IPS DF 4.7 (cell line): ENCODE data around the gene SERPINE1.

Source experiments
- DNase-seq: peaks from one replicate; pipeline ENCODE4 v3.0.0-alpha.2; 2013; ENCODE audit warnings: low spot score; ENCODE audit errors: extremely low read depth

The SERPINE1 gene

DNA sequence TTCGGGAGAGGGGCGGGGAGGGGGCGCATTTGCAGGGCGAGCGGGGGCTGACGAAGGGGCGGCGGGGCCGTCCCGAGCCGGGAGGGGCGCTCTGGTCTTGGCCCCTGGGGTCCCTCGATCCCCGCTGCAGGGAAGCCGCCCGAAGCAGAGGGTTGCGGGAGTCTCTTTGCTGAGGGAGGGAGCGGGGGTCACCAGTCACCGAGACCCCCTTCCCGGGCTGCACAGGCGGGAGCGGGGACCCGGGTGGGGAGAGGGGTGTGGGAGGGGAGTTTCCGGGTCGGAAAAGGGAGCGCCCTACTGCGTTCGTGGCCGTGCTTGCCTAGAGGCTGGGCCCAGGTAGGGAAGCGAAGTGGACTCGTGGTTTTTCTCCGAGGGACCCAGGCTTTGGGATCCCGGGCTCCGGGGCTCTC, 27.8 kb downstream of the SERPINE1 start:
- no peak for DNase-seq

DNA sequence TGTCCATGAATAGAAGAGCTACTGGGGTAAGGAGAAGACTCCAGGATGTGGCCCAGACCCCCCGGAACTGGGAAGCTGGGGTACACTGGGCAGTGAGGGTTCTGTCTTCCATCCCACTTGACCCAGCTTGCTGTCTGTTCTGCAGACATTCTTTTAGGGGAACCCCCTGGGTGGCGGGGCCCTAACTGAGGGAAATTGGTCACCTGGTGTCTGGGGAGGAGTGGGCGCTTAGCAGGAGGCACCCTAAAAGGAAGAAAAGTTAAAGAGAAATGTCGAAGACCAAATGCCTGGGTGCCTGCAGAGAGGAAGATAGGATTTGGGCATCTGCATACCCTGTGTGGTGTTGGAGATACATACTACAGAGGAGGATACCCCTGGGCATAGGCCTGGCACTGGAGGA, 28.4 kb downstream of the SERPINE1 start:
- DNase-seq, result no peak

DNA sequence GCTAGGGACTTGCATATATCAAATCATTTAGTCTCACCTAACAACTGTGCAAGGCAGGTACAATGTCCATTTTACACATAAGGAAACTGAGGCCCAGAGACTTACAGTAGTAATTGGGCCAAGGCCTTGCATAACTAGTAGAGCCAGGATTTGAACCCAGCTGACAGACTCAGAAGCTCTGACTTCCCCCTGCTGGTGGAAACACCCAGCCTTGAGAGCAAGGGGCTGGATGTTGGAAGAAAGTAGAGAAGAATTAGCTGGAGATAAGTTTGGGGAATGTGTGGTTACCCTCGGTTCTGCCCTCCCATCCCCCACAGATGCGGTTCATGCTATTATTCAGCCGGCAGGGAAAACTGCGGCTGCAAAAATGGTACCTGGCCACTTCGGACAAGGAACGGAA, 29.4 kb downstream of the SERPINE1 start:
- DNase-seq, result no peak

DNA sequence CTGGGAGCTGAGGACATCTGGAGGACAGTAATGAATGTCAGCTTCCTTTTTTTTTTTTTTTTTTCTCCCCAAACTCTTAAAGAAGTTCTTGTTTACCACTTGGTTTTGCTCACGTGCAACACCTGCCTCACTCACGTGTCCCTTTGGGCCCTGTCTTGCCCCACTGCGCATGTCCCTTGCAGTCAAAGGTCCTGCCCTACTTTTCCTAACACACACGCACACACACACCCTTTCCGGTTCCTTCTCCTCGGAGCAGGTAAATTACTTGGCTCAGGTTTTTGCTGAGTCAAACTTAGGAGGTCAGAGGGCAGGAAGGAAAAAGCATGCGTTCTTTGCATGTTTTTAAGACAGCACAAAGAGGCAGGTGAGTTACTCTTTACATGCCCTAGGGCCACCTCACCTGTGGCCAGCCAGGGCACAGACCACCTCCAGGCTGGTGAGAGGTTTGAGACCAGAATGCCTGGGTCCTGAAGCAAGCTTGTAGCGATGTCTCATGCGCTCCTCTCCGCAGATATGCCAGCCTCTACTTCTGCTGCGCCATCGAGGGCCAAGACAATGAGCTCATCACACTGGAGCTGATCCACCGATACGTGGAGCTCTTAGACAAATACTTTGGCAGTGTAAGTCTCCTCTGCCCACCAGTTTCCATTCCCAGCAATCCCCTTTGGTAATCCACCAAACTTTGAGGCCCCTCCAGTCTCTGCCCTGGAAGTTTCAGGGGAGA, 30.1 kb downstream of the SERPINE1 start:
- DNase-seq, result no peak

DNA sequence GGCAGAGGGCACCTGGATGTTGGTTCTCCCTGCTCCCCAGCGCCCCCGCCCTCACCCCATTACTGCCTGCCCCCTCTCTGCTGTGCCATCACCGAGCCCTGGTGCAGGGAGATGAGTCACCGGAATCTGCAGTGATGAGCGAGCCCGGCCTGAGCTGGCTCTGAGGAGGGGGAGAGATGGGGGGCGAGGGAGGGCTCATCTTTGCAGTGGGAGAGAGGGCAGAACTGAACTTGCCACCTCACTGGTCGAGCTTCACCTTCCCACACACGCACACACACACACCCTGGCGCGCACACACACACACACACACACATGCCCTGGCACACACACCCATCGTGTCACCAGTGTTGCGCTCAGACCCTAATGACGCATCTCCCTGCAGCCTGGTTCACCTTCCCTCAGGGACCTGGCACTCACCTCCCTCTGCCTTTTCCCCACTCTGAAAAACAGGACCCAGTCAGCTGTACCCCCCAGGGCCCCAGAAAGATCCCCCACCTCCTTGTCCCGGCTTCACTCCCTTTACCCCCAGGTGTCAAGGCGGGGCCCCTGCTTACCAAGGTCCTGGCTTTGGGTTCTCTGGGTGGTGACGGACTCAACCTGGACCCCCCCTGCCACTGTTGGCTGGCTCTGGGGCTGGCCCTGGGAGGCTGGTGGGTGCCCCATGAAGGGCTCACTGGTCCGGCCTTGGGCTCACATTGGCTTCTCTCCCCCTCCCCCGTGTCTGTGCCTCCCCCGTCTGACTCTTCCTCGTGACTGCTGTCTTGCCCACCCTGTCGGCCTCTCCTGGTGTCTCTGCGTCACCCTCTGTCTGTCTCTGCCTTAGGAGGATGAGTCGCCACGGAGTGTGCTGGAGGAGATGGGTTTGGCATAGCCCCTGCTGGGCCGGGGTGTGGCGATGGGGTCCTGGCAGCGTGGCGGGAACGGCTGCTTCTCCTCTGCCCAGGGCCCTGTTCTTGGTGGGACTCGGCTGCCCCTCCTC, 33.1 kb downstream of the SERPINE1 start:
- DNase-seq, result no peak

DNA sequence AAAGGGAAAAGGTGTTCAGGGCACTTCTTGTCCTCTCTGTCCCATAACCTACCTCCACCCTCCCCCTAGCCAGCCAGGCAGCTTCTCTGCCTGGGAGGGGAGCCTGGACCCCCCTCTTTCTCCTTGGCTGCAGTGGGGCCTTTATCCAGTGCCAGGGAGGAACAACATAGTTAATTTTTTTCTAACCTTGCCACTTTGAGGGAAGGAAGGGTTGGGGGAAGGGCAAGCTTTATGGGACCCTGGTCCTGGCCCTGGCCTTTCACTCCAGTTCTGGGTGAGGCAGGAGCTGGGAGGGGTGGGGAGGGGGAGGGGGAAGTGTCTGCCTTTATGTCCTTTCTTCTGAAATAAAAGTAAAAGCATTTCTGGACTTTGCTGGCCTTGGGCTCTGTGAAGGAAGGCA, 34.0 kb downstream of the SERPINE1 start:
- no peak for DNase-seq

DNA sequence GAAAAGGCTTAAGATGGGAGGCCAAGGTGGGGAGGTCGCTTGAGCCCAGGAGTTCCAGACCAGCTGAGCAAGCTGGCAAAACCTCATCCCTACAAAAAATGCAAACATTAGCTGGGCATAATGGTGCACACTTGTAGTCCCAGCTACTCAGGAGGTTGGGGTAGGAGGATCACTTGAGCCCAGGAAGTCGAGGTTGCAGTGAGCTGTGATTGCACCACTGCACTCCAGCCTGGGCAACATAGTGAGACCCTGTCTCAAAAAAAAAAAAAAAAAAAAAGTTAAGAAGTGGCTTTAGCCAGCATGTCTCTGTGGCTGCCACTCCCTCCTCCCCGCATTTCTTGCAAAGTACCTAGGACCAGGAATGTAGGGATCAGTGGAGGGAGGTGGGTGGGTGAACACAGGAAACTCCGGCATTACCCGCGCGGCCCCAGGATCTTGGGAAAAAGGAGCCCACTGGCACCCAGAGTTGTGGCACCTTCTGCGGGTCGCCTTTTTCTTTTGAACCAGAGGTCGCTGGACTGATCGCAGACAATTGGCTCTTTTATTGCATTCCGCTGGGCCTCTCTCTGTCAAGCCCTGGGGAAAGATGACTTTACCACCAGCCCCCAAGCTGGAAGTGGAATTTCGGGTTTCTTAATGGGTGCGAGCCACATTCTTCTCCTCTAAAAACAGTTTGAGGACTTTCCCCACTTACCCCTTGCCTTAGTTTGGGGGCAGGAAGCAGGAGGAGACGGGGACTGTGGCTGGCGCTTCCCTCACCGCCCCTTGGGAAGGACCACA, 35.0 kb downstream of the SERPINE1 start:
- DNase-seq, result no peak

DNA sequence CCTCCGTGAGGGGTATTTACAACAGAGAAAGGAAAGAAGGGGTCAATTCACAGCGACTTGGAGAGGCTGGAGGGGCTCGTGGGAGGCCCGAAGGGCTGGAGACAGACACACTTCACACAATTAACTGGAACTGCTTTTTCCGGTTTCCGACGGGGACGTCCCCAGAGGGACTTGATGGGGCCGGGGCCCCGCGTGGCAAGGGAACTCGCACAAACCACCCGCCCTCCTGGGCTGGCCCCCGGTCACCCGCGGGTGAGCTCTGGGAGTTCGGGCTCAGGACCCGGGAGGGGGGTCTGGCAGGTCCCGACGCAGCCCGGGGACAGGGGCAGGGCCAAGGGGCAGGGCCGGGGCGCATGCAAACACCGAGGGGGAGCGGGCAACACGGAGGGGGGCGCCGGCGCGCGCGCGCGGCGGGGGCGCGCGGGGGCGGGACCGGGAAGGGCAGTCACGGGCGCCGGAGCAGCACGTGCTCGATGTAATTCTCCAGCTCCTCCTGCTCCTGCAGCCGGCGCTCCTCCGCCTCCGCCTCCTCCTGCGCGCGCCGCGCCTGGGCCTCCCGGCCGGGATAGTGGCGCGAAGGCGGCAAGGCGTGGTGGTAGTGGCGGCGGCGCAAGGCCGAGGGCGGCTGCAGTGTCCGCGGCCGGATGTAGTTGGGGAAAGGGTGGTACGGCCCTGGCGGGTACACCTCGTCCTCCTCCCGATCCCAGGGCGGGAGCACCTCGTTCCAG, 35.8 kb downstream of the SERPINE1 start:
- no peak for DNase-seq

DNA sequence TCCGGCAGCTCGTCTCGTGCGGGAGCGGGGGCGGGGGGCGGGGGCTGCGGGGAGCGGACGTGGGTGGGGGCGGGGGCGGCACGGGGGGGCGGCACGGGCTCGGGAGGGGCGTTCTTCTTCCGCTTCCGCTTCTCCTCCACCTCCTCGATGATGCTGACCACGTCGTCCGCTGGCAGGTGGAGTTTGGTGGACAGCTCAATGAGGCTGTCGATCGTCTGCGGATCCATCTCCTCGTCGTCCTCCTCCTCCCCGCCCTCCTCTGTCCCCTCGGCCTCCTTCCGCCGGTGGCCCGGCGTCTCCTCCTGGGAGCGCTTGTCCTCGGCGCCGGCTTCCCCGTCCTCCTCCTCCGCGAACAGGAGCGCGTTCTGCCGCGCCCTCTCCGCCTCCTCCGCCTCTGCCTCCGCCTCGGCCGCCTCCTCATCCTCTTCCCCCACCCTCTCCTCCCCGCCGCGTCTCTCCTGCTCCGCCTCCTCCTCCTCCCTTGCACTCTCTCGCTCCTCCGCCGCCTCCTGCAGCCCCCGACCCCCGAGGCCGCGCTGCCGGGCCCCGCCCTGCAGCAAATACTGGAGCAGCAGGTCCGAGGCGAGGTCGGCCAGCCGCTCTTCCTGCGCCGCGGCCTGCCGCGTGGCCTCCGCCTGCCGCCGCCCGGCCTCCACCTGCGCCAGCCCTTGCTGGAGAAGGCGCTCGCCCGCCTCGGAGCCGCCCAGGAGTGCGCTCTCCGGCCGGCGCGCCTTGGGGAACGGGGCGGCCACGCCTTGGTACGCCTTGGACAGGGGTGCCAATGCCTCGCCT, 36.6 kb downstream of the SERPINE1 start:
- no peak for DNase-seq

DNA sequence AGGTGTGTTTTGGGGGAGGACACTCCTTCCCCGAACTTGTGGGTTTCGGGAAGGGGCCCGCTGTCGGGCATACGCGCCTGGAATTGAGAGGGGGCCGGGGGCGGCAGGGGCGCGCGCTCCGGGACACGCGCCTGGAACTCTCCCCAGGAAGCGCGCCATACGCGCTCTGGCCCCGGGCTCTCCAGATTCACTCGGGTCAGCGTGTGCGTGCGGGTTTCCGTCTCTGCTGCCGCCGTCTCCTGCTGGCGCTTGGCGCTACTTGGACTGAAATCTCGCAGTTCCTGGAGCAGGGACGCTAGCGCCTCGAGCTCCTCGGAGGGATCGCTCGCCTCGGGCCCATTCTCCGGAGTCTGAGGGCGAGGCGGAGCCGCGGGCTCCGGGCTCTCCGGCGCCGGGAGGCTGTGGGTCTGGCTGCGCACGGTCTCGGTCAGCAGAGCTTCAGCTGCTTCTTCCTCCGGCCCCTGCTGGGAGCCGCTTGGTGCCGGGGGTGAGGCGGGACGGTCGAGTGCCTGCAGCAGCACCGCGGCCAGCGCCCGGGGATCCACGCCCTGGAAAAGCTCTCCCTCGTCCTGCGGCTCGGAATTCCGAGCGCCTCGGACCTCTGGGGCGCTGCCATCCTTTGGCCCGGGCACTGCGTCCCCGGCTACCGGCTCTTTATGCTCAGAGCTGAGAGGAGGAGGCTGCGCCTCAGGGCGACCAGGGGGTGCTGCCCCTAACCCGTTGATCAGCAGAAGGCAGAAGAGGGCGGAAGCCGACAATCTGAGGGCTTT, 37.4 kb downstream of the SERPINE1 start:
- DNase-seq, result no peak

DNA sequence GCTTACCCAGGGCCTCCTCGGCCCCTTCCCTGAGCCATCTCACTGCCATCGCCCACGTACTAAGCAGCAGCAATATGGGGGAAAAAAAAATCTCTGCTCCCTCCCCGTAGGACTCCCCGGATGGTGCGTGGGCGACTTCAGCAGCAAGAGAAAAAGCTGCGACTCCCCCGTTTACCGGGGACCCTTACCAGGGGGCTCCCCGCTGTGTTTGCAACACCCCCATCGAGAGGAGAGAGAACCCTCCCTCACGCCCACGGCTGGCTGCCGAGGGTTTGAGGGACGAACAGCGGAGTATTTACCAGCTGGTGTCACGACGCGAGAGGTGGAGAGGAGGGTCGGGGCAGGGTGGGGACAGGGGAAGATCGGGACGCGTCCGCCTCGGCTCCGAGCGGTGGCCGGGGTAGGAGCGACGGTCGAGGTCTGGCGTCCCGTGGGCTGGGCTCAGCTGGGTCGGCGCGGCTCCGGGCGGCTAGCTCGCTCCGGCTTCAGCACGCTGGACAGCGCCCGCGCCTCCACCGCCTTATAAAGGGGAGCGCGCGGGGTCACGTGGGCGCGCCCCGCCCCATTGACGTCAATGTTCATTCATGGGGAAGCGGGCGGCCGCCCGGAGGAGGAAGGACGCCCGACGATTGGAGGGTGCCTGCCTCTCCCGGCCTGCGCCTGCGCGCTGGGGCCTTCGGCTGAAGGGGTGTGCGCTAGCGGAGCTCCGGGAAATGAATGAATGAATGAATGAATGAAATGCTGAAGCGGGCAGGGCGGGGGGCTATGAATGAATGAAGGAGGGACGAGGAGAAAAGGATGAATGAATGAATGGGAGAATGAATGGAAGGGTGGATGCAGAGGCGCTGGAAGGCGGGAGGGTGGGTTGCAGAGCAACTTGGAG, 38.4 kb downstream of the SERPINE1 start, which contains the start of gene VGF:
Gene VGF, minus strand, starts transcription at position 495 of the 883 bp plus-strand sequence. CDS start 726 bp downstream, outside the sequence.
- no peak for DNase-seq

DNA sequence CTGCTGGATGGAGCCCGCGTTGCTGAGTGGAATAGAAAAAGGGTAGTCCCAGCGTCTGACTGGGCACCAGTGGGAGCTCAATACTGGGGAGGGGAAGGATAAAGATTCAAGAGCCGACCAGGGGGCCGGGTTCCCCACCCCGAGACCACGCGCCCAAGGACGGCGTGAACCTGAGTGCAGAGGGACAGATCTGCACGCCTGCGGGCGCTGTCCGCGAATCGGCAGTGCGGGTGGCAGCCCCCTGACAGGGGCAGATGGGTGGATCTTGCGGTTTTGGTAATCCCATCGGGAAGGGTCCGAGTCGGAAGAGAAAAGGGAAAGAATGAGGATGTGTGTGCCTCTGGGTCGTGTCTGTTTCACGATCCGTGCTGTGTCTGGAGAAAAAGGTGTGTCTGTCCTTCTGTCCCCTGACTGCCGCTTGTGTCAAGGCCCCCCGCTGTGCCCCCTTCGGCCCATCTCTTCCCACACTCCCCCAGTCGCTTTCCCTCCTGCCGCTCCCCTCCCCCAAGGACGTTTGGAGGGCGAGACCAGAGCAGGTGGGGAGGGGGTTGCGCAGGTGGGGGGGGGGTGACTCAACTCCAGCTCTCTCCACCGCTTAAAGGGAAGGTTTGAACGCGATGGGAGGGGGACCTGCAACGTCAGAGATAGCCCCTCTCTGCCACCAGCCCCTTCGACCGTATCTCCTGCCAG, 39.2 kb downstream of the SERPINE1 start:
- DNase-seq, result no peak

DNA sequence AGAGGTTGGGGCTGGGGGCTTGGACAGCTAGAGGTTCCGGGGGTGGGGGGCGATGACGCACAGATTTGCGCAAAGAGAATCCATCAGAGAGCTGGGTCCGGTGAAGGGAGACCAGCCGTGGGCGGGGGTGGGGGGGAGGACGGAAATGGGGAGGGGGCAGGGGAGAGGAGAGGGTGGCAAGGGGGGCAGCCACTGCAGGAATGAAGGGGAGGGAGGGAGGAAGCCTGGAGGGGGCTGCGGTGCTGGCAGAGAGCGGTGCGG, 39.7 kb downstream of the SERPINE1 start:
- DNase-seq, result no peak

DNA sequence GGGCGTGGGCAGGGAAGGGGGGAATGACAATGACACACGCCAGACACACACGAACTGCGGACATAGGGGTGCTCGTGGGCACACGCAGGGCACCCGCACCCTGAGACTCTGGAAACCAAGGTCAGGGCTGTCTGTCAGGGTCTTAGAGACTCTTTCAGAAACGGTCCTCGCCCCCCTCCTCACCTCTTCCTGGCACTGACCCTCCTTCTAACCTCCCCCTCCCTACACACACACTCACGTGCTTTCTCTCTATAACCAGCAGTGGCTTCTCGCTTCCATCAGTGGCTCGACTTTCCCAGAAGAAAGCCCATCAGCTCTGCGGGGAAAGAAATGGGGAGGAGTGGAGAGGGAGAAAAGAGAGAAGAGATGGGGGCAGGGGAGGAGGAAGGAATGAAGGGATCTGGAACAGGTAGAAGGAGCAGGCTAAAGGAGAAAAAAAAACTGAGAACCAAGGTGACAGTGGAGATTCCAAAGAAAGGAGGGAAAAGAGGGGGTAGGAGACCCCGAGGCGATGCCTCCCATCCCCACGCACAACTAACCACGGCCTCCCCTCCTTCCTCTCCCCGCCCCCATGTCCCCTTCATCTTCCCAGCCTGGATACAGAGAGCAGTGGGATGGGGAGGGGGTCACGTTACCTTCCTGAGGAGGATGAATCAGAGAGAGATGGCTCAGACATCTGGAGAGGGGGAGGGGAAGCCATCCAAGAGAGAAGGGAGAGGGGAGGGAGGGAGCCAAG, 40.2 kb downstream of the SERPINE1 start:
- DNase-seq, result no peak

DNA sequence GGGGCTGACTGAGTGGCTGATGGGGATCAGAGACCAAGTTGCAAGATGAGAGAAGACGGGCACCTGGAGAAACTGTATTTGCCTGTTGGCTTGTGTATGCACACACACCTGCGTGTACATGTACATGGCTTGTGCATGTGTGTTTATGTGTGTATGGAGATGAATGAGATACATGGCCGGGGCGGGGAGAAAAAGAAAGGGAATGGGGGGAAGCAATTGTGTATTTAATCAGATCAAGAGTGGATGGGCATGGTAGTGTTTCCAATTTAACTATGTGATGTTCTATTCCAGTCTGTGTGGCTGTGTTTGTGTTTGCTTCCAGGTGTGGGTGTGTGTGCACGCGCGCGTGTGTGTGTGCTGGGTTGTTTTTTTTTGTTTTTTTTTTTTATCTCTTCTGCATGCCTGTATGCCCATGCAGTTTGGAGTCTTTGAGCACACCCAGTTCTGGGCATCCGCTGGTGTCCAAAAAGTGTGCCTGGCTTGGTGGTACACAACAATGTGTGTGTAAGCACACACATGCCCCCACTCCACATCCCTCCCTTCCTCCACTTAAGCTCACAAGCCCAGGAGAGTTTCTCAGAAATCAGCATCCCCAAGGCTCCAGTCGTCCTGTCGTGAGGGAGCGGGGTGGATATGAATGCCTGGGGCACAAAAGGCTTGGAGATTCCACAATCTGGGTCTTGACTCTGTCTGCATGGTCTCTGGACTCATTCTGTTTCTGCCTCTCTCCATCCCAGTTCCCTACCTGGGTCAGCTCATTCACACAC, 40.9 kb downstream of the SERPINE1 start:
- no peak for DNase-seq

DNA sequence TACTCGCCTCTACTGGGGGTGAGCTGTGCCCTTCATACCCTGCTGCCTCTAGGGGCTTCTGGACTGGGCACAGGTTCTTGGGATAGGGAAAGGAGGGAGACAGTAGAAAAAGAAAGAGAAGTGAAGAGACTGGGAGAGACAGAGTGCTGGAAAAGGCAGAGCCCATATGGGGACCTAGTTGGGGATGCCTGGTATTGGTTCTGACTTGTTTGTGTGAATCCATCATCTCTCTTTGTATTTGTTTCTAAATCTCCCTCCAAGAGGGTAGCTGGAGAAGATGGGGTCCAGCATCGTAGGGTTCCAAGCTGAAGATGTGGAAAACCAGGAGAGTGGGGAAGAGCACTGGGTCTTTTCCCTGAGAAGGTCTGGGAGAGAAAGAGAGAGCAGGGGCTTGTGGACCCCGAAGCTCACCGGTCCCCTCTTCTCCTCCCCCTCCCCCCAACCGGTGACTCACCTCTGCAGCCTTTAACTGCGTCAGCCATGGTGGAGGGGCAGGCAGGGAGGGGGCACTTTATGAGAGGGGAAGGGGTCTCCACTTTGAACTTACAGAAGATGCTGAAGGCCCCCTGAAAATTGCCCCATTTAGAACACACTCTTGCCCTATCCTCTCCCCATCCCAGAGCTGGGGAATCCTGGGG, 41.6 kb downstream of the SERPINE1 start:
- no peak for DNase-seq
